SW480 (cell line): Measurements from ENCODE around the gene STARD5.
A peak's percentile ranks its signal among the peaks of the same experiment; 100 is the strongest.
"Not testable (repeated sequence)": the region's sequence is repeated elsewhere in the genome, so short reads cannot be mapped to it uniquely, and the experiment has no call there.

Experiments used
- DNase-seq: peaks from one replicate; pipeline ENCODE4 v3.0.0-alpha.2; 2016; ENCODE audit warnings: low spot score

The STARD5 gene

GRCh38 chr15:81337241-81337640 lies 13.3 kb upstream of the STARD5 start:
- DNase-seq, result no peak

- DNase-seq, result no peak
Observed at GRCh38 chr15:81336568-81336967, 12.6 kb upstream of the STARD5 start.

GRCh38 chr15:81335631-81336030 lies 11.7 kb upstream of the STARD5 start:
- DNase-seq, result no peak

GRCh38 chr15:81334768-81335435 lies 11.0 kb upstream of the STARD5 start:
- DNase-seq, result no peak

- no peak for DNase-seq
Observed at GRCh38 chr15:81333363-81333762, 9.4 kb upstream of the STARD5 start.

- no peak for DNase-seq
Observed at GRCh38 chr15:81332326-81332725, 8.4 kb upstream of the STARD5 start.

- no peak for DNase-seq
Observed at GRCh38 chr15:81331600-81331999, 7.7 kb upstream of the STARD5 start.

GRCh38 chr15:81331141-81331540 lies 7.2 kb upstream of the STARD5 start:
- not testable (repeated sequence) for DNase-seq

GRCh38 chr15:81330366-81331090 lies 6.6 kb upstream of the STARD5 start:
- no peak for DNase-seq

GRCh38 chr15:81329446-81329845 lies 5.5 kb upstream of the STARD5 start:
- no peak for DNase-seq

GRCh38 chr15:81327516-81327915 lies 3.6 kb upstream of the STARD5 start:
- DNase-seq, result peak; percentile 6

- DNase-seq, result no peak
Observed at GRCh38 chr15:81326466-81327212, 2.7 kb upstream of the STARD5 start.

- DNase-seq, result no peak
Observed at GRCh38 chr15:81323559-81323943, 390 bp downstream of the STARD5 start.

GRCh38 chr15:81322676-81323253 lies 1.2 kb downstream of the STARD5 start:
- no peak for DNase-seq

- no peak for DNase-seq
Observed at GRCh38 chr15:81321667-81322066, 2.3 kb downstream of the STARD5 start.

- no peak for DNase-seq
Observed at GRCh38 chr15:81317642-81318017, 6.3 kb downstream of the STARD5 start.

GRCh38 chr15:81316267-81316666 lies 7.7 kb downstream of the STARD5 start:
- DNase-seq, result no peak

- no peak for DNase-seq
Observed at GRCh38 chr15:81315452-81316175, 8.3 kb downstream of the STARD5 start.

- no peak for DNase-seq
Observed at GRCh38 chr15:81314378-81314777, 9.6 kb downstream of the STARD5 start.

GRCh38 chr15:81313686-81314085 lies 10.3 kb downstream of the STARD5 start:
- no peak for DNase-seq

GRCh38 chr15:81312790-81313543 lies 11.0 kb downstream of the STARD5 start:
- no peak for DNase-seq
